RWPE1 (cell line): ENCODE results near the gene COL4A6.

ENCODE experiments used
- CTCF ChIA-PET: fragments of 350-600 bp; sonication (Branson Sonifier 250); formaldehyde crosslinking; extraction: SDS; loops from one replicate; lab custom pipeline; 2021; lab: Yijun Ruan, JAX
- POLR2A ChIA-PET: fragments of 400-600 bp; formaldehyde crosslinking; extraction: SDS; loops from one replicate; lab custom pipeline; 2020; ENCODE audit warnings: antibody characterized with exemption; ENCODE audit not compliant: low non-redundant PET; lab: Yijun Ruan, JAX
- DNase-seq: peaks from one replicate; pipeline ENCODE4 v3.0.0; 2012; ENCODE audit warnings: low spot score
- H3K27ac ChIP-seq: fragments of 450-650 bp; 2 replicates; pipeline ENCODE4 v1.5.1; 2017
- TF ChIP-seq, protein P1 (sequence below): fragments of 450-650 bp; conservative IDR thresholded peaks from 2 replicates; pipeline ENCODE4 v1.5.1; 2017; ENCODE audit warnings: low read depth, mild to moderate bottlenecking

COL4A6 gene

DNA sequence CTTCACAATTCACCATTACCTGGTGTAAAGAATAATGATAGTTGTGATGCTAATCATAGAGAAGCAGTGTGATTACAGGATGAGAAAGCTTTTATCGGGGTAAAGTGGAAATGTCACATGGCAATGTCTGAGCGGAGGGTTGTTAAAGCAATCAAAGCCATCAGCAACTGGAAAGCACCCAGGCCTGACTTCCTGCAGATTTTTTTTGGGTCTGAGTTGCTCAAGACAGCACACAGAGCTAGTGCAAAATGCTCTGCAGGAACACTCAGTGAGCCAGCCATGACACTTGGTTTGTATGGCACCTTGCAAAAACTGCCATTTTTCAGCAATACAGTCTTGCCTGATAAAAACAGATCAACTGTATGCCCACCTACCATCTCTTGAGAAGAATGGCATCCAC lies 152.9 kb downstream of the COL4A6 start:
- CTCF ChIA-PET = no interaction called here
- TF ChIP-seq, protein P1, sequence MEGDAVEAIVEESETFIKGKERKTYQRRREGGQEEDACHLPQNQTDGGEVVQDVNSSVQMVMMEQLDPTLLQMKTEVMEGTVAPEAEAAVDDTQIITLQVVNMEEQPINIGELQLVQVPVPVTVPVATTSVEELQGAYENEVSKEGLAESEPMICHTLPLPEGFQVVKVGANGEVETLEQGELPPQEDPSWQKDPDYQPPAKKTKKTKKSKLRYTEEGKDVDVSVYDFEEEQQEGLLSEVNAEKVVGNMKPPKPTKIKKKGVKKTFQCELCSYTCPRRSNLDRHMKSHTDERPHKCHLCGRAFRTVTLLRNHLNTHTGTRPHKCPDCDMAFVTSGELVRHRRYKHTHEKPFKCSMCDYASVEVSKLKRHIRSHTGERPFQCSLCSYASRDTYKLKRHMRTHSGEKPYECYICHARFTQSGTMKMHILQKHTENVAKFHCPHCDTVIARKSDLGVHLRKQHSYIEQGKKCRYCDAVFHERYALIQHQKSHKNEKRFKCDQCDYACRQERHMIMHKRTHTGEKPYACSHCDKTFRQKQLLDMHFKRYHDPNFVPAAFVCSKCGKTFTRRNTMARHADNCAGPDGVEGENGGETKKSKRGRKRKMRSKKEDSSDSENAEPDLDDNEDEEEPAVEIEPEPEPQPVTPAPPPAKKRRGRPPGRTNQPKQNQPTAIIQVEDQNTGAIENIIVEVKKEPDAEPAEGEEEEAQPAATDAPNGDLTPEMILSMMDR = no peak

GRCh38 chrX:108275732-108276131 lies 162.5 kb downstream of the COL4A6 start:
- POLR2A ChIA-PET = no interaction called here
- CTCF ChIA-PET = no interaction called here
- no peak for DNase-seq
- H3K27ac ChIP-seq = no peak overlapping the region
- TF ChIP-seq, protein P1 = no peak

More for the DNA sequence above, 152.9 kb downstream of the COL4A6 start:
- no peak for DNase-seq
- POLR2A ChIA-PET = no interaction called here
- no peak overlapping the region for H3K27ac ChIP-seq

- no peak overlapping the region for H3K27ac ChIP-seq
- POLR2A ChIA-PET = no interaction called here
- TF ChIP-seq, protein P1 = no peak
- CTCF ChIA-PET = no interaction called here
- DNase-seq = no peak
Measured at GRCh38 chrX:108271397-108271787, 166.8 kb downstream of the COL4A6 start.

DNA sequence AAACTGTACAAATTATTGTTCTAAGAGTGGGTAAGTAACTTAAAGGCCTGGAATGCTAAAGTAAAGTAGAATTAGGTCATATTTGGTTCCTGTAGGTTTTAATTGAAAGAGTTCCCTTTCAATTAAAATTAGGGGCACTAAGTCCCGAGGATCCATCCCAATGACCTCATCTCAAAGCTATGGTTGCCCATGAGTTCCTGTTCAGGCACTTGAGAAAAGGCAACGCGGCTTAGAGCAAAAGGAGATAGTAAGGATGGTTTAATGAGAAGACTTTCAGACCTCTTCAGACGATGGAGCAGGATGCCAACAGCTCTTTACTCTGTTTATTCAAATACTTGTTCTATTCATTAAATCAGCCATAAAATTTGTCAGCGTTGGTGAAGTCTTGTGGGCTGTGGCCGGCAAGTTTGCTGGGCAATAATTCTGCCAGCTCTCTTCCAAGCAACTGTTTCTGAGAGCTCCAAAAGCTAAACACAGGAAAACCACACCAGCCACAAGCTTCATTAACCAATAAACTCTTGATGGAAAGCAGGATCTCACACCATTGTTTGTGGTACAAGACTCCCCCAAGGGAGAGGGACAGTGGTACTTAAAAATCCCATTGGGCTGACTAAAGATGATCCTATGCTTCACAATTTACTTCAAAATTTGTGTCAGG lies 167.4 kb downstream of the COL4A6 start:
- ChIA-PET POLR2A (no interaction called here), CTCF (interaction anchor here (0.6 kb wide), 1 partner anchor 1227 kb away, joined by 5 read pairs; no protein-coding TSS in a partner anchor)
- TF ChIP-seq, protein P1 = no peak
- H3K27ac ChIP-seq = peak overlapping the region; percentile 66
- DNase-seq = no peak

- peak overlapping the region; percentile 66 for H3K27ac ChIP-seq
- POLR2A ChIA-PET = no interaction called here
- peak; percentile 31 for DNase-seq
- TF ChIP-seq, protein P1 = no peak
- CTCF ChIA-PET = interaction anchor here (0.6 kb wide), 1 partner anchor 1226 kb away, joined by 5 read pairs; no protein-coding TSS in a partner anchor
Measured at GRCh38 chrX:108270280-108270679, 167.9 kb downstream of the COL4A6 start.

- no peak for DNase-seq
- POLR2A ChIA-PET = no interaction called here
- H3K27ac ChIP-seq = no peak overlapping the region; the same call in 1 of the 2 replicates
- CTCF ChIA-PET = no interaction called here
- TF ChIP-seq, protein P1 = no peak
Measured at GRCh38 chrX:108268434-108269080, 169.7 kb downstream of the COL4A6 start.
